ENCODE measurements around the gene PDHX.
"Not testable (repeated sequence)": the region's sequence is repeated elsewhere in the genome, so short reads cannot be mapped to it uniquely, and the experiment has no call there.

The PDHX gene

DNA sequence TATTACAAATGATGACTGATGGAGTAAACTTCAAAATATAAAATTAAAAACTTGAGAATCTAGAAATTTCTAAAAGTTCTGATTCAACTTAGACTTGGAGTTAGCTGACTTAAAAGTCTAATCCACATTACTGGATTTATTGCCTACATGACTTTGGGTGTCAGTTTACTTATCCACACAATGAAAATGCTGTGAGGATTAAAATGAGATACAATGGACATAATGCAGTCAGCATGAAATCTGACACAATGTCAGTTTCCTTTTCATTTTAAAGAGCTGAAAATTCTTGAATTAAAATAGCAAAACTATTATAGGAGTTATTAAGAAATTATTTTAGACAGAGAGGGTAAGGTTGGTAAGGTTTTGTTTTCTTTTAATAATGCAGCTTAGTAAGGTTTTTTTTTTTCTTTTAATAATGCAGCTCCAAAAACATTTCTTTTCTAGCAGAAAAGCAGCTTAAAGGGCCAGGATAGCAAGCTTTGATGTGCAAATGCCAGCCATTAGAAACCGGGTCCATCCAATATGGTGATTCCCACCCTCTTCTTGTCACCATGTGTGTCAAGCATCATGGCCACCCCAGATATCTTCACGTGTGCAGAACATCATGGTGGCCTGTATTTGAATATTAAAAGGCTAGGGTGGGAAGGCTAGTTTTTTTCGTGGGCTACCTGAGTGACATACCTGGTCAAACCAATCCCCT, 19.1 kb upstream of the PDHX start:
- Histone ChIP-seq H3K36me3 (ENCODE audit: insufficient read depth, low read length) (no peaks in the 10 kb centered on the region), H3K4me1 (ENCODE audit: insufficient read depth, low read length) (no peaks in the 10 kb centered on the region), H2AFZ (ENCODE audit: low read depth, low read length) (no peak overlapping the region), H3K4me3 (ENCODE audit: low read length) (no peak overlapping the region), H3K9me3 (ENCODE audit: low read length) (peaks cover 25% of the 10 kb centered on the region), H3K27me3 (ENCODE audit: insufficient read depth, low read length) (no peaks in the 10 kb centered on the region)

- H3K9me3 ChIP-seq (ENCODE audit: low read length), result peaks cover 30% of the 10 kb centered on the region
- H3K27me3 ChIP-seq (ENCODE audit: insufficient read depth, low read length), result no peaks in the 10 kb centered on the region
- no peaks in the 10 kb centered on the region for H3K36me3 ChIP-seq (ENCODE audit: insufficient read depth, low read length)
- H3K4me1 ChIP-seq (ENCODE audit: insufficient read depth, low read length), result no peaks in the 10 kb centered on the region
- H3K4me3 ChIP-seq (ENCODE audit: low read length), result no peak overlapping the region
- no peak overlapping the region for H2AFZ ChIP-seq (ENCODE audit: low read depth, low read length)
Observed at GRCh38 chr11:34898474-34898873, 17.9 kb upstream of the PDHX start.

- Histone ChIP-seq H3K27me3 (ENCODE audit: insufficient read depth, low read length) (no peaks in the 10 kb centered on the region), H3K4me1 (ENCODE audit: insufficient read depth, low read length) (no peaks in the 10 kb centered on the region), H3K9me3 (ENCODE audit: low read length) (peaks cover 35% of the 10 kb centered on the region), H3K4me3 (ENCODE audit: low read length) (no peak overlapping the region), H3K36me3 (ENCODE audit: insufficient read depth, low read length) (no peaks in the 10 kb centered on the region), H2AFZ (ENCODE audit: low read depth, low read length) (no peak overlapping the region)
Observed at GRCh38 chr11:34899633-34900016, 16.8 kb upstream of the PDHX start.

- Histone ChIP-seq H3K36me3 (ENCODE audit: insufficient read depth, low read length) (peaks cover 3% of the 10 kb centered on the region), H3K9me3 (ENCODE audit: low read length) (peaks cover 41% of the 10 kb centered on the region), H3K4me3 (ENCODE audit: low read length) (no peak overlapping the region), H2AFZ (ENCODE audit: low read depth, low read length) (no peak overlapping the region), H3K4me1 (ENCODE audit: insufficient read depth, low read length) (peaks cover 6% of the 10 kb centered on the region), H3K27me3 (ENCODE audit: insufficient read depth, low read length) (no peaks in the 10 kb centered on the region)
Observed at GRCh38 chr11:34904421-34904955, 11.9 kb upstream of the PDHX start.

- Histone ChIP-seq H3K27me3 (ENCODE audit: insufficient read depth, low read length) (no peaks in the 10 kb centered on the region), H3K4me1 (ENCODE audit: insufficient read depth, low read length) (peaks cover 6% of the 10 kb centered on the region), H3K9me3 (ENCODE audit: low read length) (peaks cover 30% of the 10 kb centered on the region), H2AFZ (ENCODE audit: low read depth, low read length) (no peak overlapping the region), H3K36me3 (ENCODE audit: insufficient read depth, low read length) (peaks cover 11% of the 10 kb centered on the region), H3K4me3 (ENCODE audit: low read length) (no peak overlapping the region)
Observed at GRCh38 chr11:34905666-34906065, 10.8 kb upstream of the PDHX start.

- Histone ChIP-seq H3K9me3 (ENCODE audit: low read length) (peaks cover 13% of the 10 kb centered on the region), H3K36me3 (ENCODE audit: insufficient read depth, low read length) (peaks cover 13% of the 10 kb centered on the region), H3K4me1 (ENCODE audit: insufficient read depth, low read length) (peaks cover 6% of the 10 kb centered on the region)
Observed at GRCh38 chr11:34907934-34908593, 8.4 kb upstream of the PDHX start.

GRCh38 chr11:34909415-34909814, 7.0 kb upstream of the PDHX start:
- Histone ChIP-seq H3K36me3 (ENCODE audit: insufficient read depth, low read length) (peaks cover 21% of the 10 kb centered on the region), H3K9me3 (ENCODE audit: low read length) (peaks cover 9% of the 10 kb centered on the region), H3K4me1 (ENCODE audit: insufficient read depth, low read length) (peaks cover 6% of the 10 kb centered on the region), H2AFZ (ENCODE audit: low read depth, low read length) (no peak overlapping the region), H3K27me3 (ENCODE audit: insufficient read depth, low read length) (no peaks in the 10 kb centered on the region), H3K4me3 (ENCODE audit: low read length) (no peak overlapping the region)

More at GRCh38 chr11:34907934-34908593, 8.4 kb upstream of the PDHX start:
- Histone ChIP-seq H3K4me3 (ENCODE audit: low read length) (no peak overlapping the region), H3K27me3 (ENCODE audit: insufficient read depth, low read length) (no peaks in the 10 kb centered on the region), H2AFZ (ENCODE audit: low read depth, low read length) (no peak overlapping the region)

- H3K36me3 ChIP-seq (ENCODE audit: insufficient read depth, low read length), result peaks cover 21% of the 10 kb centered on the region
- no peak overlapping the region for H3K4me3 ChIP-seq (ENCODE audit: low read length)
- H3K27me3 ChIP-seq (ENCODE audit: insufficient read depth, low read length), result no peaks in the 10 kb centered on the region
- H3K4me1 ChIP-seq (ENCODE audit: insufficient read depth, low read length), result peaks cover 8% of the 10 kb centered on the region
- H3K9me3 ChIP-seq (ENCODE audit: low read length), result peaks cover 9% of the 10 kb centered on the region
- no peak overlapping the region for H2AFZ ChIP-seq (ENCODE audit: low read depth, low read length)
Observed at GRCh38 chr11:34909955-34910354, 6.5 kb upstream of the PDHX start.

DNA sequence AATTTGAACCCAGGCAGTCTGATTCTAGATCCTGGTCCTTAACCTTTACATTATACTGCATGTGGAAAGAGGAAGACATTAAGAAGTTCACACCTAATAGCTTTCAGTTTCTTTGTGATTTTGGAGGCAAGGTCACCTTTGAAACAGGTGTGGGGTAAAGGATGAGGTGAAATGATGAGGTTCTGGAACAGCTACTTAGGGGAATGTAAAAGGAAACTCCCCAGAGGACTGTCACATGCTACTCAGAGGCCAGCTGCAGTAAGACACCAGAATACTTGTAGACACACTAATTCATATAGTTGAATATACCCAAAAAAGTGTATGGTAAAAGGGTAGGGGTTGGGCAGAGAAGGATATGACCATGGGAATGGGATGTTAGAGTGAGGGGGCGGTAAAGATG, 5.6 kb upstream of the PDHX start:
- H3K36me3 ChIP-seq (ENCODE audit: insufficient read depth, low read length), result peaks cover 21% of the 10 kb centered on the region
- no peak overlapping the region for H3K4me3 ChIP-seq (ENCODE audit: low read length)
- peaks cover 9% of the 10 kb centered on the region for H3K4me1 ChIP-seq (ENCODE audit: insufficient read depth, low read length)
- peaks cover 8% of the 10 kb centered on the region for H3K9me3 ChIP-seq (ENCODE audit: low read length)
- no peak overlapping the region for H2AFZ ChIP-seq (ENCODE audit: low read depth, low read length)
- H3K27me3 ChIP-seq (ENCODE audit: insufficient read depth, low read length), result no peaks in the 10 kb centered on the region

DNA sequence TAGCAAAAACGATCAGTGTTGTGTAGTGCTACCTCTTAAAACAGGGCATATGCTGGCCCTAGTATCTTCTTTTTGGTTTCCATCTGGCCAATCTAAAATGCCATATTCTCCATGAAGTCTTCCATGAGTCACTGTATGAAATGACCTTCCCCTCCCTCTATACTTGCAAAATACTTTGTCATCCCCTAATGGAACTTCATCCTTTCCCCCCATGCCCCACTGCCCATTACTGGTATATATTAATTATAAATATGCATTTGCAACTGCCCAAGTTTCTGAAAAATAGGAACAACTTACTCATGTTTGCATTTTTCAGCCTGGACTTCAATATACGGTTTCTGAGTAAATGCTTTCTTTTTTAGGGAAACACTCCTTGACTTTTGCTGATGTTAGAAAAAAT, 4.7 kb upstream of the PDHX start:
- peaks cover 8% of the 10 kb centered on the region for H3K9me3 ChIP-seq (ENCODE audit: low read length)
- peaks cover 9% of the 10 kb centered on the region for H3K4me1 ChIP-seq (ENCODE audit: insufficient read depth, low read length)
- no peaks in the 10 kb centered on the region for H3K27me3 ChIP-seq (ENCODE audit: insufficient read depth, low read length)

GRCh38 chr11:34913556-34913955, 2.9 kb upstream of the PDHX start:
- Histone ChIP-seq H3K36me3 (ENCODE audit: insufficient read depth, low read length) (peaks cover 21% of the 10 kb centered on the region), H3K4me1 (ENCODE audit: insufficient read depth, low read length) (peaks cover 12% of the 10 kb centered on the region)
- not testable (repeated sequence) for H2AFZ ChIP-seq (ENCODE audit: low read depth, low read length); H3K9me3 ChIP-seq (ENCODE audit: low read length); H3K4me3 ChIP-seq (ENCODE audit: low read length); H3K27me3 ChIP-seq (ENCODE audit: insufficient read depth, low read length)

More for the DNA sequence above, 4.7 kb upstream of the PDHX start:
- no peak overlapping the region for H2AFZ ChIP-seq (ENCODE audit: low read depth, low read length)
- H3K4me3 ChIP-seq (ENCODE audit: low read length), result no peak overlapping the region
- H3K36me3 ChIP-seq (ENCODE audit: insufficient read depth, low read length), result peaks cover 21% of the 10 kb centered on the region

- H3K4me1 ChIP-seq (ENCODE audit: insufficient read depth, low read length), result peaks cover 12% of the 10 kb centered on the region
- peaks cover 2% of the 10 kb centered on the region for H3K9me3 ChIP-seq (ENCODE audit: low read length)
- H3K36me3 ChIP-seq (ENCODE audit: insufficient read depth, low read length), result peaks cover 10% of the 10 kb centered on the region
- peak overlapping the region; percentile 76 for H3K4me3 ChIP-seq (ENCODE audit: low read length)
- H3K27me3 ChIP-seq (ENCODE audit: insufficient read depth, low read length), result no peaks in the 10 kb centered on the region
- H2AFZ ChIP-seq (ENCODE audit: low read depth, low read length), result peak overlapping the region; percentile 32
Observed at GRCh38 chr11:34915136-34916014, 1.0 kb upstream of the PDHX start.

All from neuron (in vitro differentiated cells).